ENCODE results near the gene PATJ. TPM values are rescaled to one million over a fixed set of nuclear protein-coding genes. Genes with fewer than 3 reads are reported as not detected.

Gene PATJ
- total and polyA plus RNA-seq, 2 of the 13 experiments (the other 11 are each of a cell fraction or from before 2014, with no cell fraction given) = 6.2 to 16.8 TPM

- DNase-seq (ENCODE audit: low spot score) (no peak), ATAC-seq (no peak), FAIRE-seq (no peak)
- in situ Hi-C loops (cut with HindIII; ENCODE audit: extremely low pct_ligation_motif_present, low pct_unique_long_range_greater_than_20kb) (no loop called here), intact Hi-C loops (cut with micrococcal nuclease; ENCODE audit: unreplicated experiment) (no loop called here)
- no peak overlapping the region for H3K9ac ChIP-seq (ENCODE audit: insufficient read depth, low read depth, low read length)
- H3K4me3 ChIP-seq (replicated peaks in 1 of 3; ENCODE audit: insufficient read depth in 1 of 3, low read depth in 2 of 3, low read length in 3 of 3) = no peak overlapping the region
- H2AFZ ChIP-seq (ENCODE audit: low read length) = no peak overlapping the region
- no TSS peak for BruUV-seq (replicated peaks)
- 97% methylated on average over 3 of the region's 3 CpGs for WGBS (ENCODE audit: low lambda C conversion rate)
- H3K27me3 ChIP-seq (ENCODE audit: control insufficient read depth in 1 of 2, insufficient read depth in 2 of 2, low read length in 2 of 2) = no peaks in the 10 kb centered on the region; a peak in 1 of 5 replicates
- POLR2A ChIA-PET = no interaction called here
- CTCF ChIA-PET (ENCODE audit: low intra/inter-chr PET ratio, low total read pairs) = no interaction called here
- H3K4me1 ChIP-seq (ENCODE audit: insufficient read depth, low read length) = no peaks in the 10 kb centered on the region
- peaks cover 9% of the 10 kb centered on the region for H3K9me3 ChIP-seq (ENCODE audit: low read length)
- H4K20me1 ChIP-seq (ENCODE audit: insufficient read depth, low read length) = no peaks in the 10 kb centered on the region
- no peak overlapping the region for H3K27ac ChIP-seq (ENCODE audit: extremely low read length, insufficient read depth, low read length)
- no peaks in the 10 kb centered on the region for H3K36me3 ChIP-seq (replicated peaks in 1 of 2; ENCODE audit: control insufficient read depth in 1 of 2, insufficient read depth in 2 of 2, low read length in 2 of 2)
- H3K4me2 ChIP-seq (ENCODE audit: low read depth, low read length) = no peak overlapping the region
- no peaks in the 10 kb centered on the region for H3K79me2 ChIP-seq (ENCODE audit: insufficient read depth, low read length)
- TF ChIP-seq ZNF570 (CRISPR knock-in tag; IDR thresholded peaks at IDR 0.05; ENCODE audit: borderline replicate concordance) (no peak), TGIF2 (CRISPR knock-in tag; IDR thresholded peaks at IDR 0.05) (no peak), ZHX2 (IDR thresholded peaks at IDR 0.05; ENCODE audit: low read depth) (no peak), ZHX2 (CRISPR knock-in tag; IDR thresholded peaks at IDR 0.05; ENCODE audit: borderline replicate concordance) (no peak), ZEB1 (IDR thresholded peaks at IDR 0.05; ENCODE audit: insufficient replicate concordance, low read depth) (no peak), REL (CRISPR knock-in tag; conservative IDR thresholded peaks at IDR 0.05) (no peak), ZNF350 (CRISPR knock-in tag; IDR thresholded peaks at IDR 0.05; ENCODE audit: borderline replicate concordance, low read depth) (no peak), YEATS2 (CRISPR knock-in tag; IDR thresholded peaks at IDR 0.05; ENCODE audit: borderline replicate concordance) (no peak), CCAR2 (optimal IDR thresholded peaks at IDR 0.05; ENCODE audit: low read depth, low read length) (no peak), BRD4 (CRISPR knock-in tag; IDR thresholded peaks at IDR 0.05) (no peak), ZNF709 (CRISPR knock-in tag; IDR thresholded peaks at IDR 0.05) (no peak), USF2 (IDR thresholded peaks at IDR 0.05; ENCODE audit: low read depth, low read length) (no peak), USF2 (CRISPR knock-in tag; IDR thresholded peaks at IDR 0.05; ENCODE audit: borderline replicate concordance) (no peak), ZNF567 (CRISPR knock-in tag; IDR thresholded peaks at IDR 0.05; ENCODE audit: borderline replicate concordance) (no peak)
- TF ChIP-seq, protein P1, sequence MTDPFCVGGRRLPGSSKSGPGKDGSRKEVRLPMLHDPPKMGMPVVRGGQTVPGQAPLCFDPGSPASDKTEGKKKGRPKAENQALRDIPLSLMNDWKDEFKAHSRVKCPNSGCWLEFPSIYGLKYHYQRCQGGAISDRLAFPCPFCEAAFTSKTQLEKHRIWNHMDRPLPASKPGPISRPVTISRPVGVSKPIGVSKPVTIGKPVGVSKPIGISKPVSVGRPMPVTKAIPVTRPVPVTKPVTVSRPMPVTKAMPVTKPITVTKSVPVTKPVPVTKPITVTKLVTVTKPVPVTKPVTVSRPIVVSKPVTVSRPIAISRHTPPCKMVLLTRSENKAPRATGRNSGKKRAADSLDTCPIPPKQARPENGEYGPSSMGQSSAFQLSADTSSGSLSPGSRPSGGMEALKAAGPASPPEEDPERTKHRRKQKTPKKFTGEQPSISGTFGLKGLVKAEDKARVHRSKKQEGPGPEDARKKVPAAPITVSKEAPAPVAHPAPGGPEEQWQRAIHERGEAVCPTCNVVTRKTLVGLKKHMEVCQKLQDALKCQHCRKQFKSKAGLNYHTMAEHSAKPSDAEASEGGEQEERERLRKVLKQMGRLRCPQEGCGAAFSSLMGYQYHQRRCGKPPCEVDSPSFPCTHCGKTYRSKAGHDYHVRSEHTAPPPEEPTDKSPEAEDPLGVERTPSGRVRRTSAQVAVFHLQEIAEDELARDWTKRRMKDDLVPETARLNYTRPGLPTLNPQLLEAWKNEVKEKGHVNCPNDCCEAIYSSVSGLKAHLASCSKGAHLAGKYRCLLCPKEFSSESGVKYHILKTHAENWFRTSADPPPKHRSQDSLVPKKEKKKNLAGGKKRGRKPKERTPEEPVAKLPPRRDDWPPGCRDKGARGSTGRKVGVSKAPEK (CRISPR knock-in tag; IDR thresholded peaks at IDR 0.05; ENCODE audit: borderline replicate concordance) = no peak
These were observed 156.4 kb downstream of the PATJ start for GRCh38 chr1:61898658-61899057.
